ENCODE measurements around the gene RGL1. TPM values are rescaled to one million over a fixed set of nuclear protein-coding genes. Genes with fewer than 3 reads are reported as not detected.

Gene RGL1
- total and polyA plus RNA-seq, 9 of the 15 experiments (the other 6 are each of a cell fraction or from before 2014, with no cell fraction given): under 0.01 to 0.07 (median 0.04) TPM

- TF ChIP-seq, protein P1, sequence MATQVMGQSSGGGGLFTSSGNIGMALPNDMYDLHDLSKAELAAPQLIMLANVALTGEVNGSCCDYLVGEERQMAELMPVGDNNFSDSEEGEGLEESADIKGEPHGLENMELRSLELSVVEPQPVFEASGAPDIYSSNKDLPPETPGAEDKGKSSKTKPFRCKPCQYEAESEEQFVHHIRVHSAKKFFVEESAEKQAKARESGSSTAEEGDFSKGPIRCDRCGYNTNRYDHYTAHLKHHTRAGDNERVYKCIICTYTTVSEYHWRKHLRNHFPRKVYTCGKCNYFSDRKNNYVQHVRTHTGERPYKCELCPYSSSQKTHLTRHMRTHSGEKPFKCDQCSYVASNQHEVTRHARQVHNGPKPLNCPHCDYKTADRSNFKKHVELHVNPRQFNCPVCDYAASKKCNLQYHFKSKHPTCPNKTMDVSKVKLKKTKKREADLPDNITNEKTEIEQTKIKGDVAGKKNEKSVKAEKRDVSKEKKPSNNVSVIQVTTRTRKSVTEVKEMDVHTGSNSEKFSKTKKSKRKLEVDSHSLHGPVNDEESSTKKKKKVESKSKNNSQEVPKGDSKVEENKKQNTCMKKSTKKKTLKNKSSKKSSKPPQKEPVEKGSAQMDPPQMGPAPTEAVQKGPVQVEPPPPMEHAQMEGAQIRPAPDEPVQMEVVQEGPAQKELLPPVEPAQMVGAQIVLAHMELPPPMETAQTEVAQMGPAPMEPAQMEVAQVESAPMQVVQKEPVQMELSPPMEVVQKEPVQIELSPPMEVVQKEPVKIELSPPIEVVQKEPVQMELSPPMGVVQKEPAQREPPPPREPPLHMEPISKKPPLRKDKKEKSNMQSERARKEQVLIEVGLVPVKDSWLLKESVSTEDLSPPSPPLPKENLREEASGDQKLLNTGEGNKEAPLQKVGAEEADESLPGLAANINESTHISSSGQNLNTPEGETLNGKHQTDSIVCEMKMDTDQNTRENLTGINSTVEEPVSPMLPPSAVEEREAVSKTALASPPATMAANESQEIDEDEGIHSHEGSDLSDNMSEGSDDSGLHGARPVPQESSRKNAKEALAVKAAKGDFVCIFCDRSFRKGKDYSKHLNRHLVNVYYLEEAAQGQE (IDR thresholded peaks at IDR 0.05; ENCODE audit: borderline replicate concordance): peak; percentile 87
- TF ChIP-seq, protein P1 (CRISPR knock-in tag; IDR thresholded peaks at IDR 0.05; ENCODE audit: low read depth): no peak
- TF ChIP-seq, protein P2, sequence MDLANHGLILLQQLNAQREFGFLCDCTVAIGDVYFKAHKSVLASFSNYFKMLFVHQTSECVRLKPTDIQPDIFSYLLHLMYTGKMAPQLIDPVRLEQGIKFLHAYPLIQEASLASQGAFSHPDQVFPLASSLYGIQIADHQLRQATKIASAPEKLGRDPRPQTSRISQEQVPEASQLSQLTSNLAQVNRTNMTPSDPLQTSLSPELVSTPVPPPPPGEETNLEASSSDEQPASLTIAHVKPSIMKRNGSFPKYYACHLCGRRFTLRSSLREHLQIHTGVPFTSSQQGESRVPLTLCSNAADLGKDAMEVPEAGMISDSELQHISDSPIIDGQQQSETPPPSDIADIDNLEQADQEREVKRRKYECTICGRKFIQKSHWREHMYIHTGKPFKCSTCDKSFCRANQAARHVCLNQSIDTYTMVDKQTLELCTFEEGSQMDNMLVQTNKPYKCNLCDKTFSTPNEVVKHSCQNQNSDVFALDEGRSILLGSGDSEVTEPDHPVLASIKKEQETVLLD (IDR thresholded peaks at IDR 0.05): peak; percentile 57; the same call in 1 of the 2 replicates
- TF ChIP-seq ARHGAP35 (IDR thresholded peaks at IDR 0.05; ENCODE audit: partially characterized antibody): no peak
- TF ChIP-seq TEAD4 (IDR thresholded peaks at IDR 0.05; ENCODE audit: low read length): peak; percentile 46; the same call in 1 of the 2 replicates
- TF ChIP-seq TEAD4 (CRISPR knock-in tag; IDR thresholded peaks at IDR 0.05; ENCODE audit: borderline replicate concordance): no peak
- TF ChIP-seq, protein P3, sequence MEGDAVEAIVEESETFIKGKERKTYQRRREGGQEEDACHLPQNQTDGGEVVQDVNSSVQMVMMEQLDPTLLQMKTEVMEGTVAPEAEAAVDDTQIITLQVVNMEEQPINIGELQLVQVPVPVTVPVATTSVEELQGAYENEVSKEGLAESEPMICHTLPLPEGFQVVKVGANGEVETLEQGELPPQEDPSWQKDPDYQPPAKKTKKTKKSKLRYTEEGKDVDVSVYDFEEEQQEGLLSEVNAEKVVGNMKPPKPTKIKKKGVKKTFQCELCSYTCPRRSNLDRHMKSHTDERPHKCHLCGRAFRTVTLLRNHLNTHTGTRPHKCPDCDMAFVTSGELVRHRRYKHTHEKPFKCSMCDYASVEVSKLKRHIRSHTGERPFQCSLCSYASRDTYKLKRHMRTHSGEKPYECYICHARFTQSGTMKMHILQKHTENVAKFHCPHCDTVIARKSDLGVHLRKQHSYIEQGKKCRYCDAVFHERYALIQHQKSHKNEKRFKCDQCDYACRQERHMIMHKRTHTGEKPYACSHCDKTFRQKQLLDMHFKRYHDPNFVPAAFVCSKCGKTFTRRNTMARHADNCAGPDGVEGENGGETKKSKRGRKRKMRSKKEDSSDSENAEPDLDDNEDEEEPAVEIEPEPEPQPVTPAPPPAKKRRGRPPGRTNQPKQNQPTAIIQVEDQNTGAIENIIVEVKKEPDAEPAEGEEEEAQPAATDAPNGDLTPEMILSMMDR (IDR thresholded peaks at IDR 0.05 in 2 of 3, conservative IDR thresholded peaks at IDR 0.05 in 1 of 3; ENCODE audit: insufficient read depth in 2 of 3, low read depth in 1 of 3, low read length in 3 of 3): peak; percentile 86 to 96 (median 89)
- peak; percentile 49; the same call in 1 of the 2 replicates for TF ChIP-seq EHMT2 (IDR thresholded peaks at IDR 0.05)
- TF ChIP-seq XRCC5 (IDR thresholded peaks at IDR 0.05; ENCODE audit: low read depth, low read length): no peak
- TF ChIP-seq ARID2 (IDR thresholded peaks at IDR 0.05): no peak
- 0 out of 2 replicates have a peak, but pooled peaks have one; percentile 37 for TF ChIP-seq HES1 (IDR thresholded peaks at IDR 0.05; ENCODE audit: low read depth)
- peak; percentile 69 for TF ChIP-seq CREM (IDR thresholded peaks at IDR 0.05; ENCODE audit: low read depth)
- no peak for TF ChIP-seq NFE2 (IDR thresholded peaks at IDR 0.05; ENCODE audit: low read depth)
- TF ChIP-seq ELF2 (CRISPR knock-in tag; IDR thresholded peaks at IDR 0.05): no peak
- no peak for TF ChIP-seq PRMT5 (CRISPR knock-in tag; IDR thresholded peaks at IDR 0.05)
- TF ChIP-seq GABPB1 (CRISPR knock-in tag; IDR thresholded peaks at IDR 0.05): peak; percentile 26; the same call in 1 of the 2 replicates
Observed at GRCh38 chr1:183915625-183916510, 110.9 kb downstream of the RGL1 start (continued).

All from K562 (cell line).